AG09319 (cell line): ENCODE data around the gene B3GNT9.

ENCODE experiments used
- DNase-seq: peaks from one replicate; pipeline ENCODE4 v3.0.0-alpha.2; 2010; ENCODE audit warnings: low read depth; ENCODE audit errors: extremely low read depth
- TF ChIP-seq, protein P1 (sequence below): IDR thresholded peaks from 2 replicates; pipeline ENCODE4 v1.5.1; 2011; ENCODE audit warnings: low read depth, mild to moderate bottlenecking, inconsistent platforms, low read length, moderate library complexity

Gene B3GNT9

DNA sequence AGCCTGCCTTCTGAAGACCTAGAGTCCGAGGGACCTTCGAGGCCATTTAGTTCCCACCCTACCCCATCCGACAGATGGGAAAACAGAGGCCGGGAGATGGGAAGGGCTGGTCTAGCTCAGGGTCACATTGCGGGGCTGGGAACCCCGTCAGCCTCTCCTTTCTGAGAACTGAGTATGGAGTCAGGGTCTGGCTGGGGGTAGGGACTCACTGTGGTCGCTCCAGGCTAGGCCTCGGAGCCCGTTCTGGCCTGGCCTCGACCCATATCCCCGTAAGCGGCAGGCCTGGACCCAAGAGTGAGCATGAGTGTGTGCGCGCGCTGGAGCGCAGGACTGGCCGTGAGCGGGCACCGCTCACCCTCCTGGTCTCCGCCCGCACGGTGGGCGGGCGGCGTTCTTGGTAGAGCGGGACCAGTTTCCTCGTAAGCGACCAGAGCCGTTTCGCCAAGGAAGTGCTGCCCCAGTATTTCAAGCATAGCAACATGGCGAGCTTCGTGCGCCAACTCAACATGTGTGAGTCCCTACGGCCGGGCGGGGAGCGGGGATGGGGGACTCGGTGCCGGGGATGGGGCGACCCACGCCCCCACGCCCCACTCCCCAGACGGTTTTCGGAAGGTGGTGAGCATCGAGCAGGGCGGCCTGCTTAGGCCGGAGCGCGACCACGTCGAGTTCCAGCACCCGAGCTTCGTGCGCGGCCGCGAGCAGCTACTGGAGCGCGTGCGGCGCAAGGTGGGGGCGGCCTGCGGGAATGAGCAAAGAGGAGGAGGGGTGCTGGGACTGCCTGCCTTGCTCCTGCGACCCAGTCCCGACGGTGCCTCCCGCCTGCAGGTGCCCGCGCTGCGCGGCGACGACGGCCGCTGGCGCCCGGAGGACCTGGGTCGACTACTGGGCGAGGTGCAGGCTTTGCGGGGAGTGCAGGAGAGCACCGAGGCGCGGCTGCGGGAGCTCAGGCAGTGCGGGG, 14.6 kb upstream of the B3GNT9 start:
- DNase-seq: no peak
- TF ChIP-seq, protein P1, sequence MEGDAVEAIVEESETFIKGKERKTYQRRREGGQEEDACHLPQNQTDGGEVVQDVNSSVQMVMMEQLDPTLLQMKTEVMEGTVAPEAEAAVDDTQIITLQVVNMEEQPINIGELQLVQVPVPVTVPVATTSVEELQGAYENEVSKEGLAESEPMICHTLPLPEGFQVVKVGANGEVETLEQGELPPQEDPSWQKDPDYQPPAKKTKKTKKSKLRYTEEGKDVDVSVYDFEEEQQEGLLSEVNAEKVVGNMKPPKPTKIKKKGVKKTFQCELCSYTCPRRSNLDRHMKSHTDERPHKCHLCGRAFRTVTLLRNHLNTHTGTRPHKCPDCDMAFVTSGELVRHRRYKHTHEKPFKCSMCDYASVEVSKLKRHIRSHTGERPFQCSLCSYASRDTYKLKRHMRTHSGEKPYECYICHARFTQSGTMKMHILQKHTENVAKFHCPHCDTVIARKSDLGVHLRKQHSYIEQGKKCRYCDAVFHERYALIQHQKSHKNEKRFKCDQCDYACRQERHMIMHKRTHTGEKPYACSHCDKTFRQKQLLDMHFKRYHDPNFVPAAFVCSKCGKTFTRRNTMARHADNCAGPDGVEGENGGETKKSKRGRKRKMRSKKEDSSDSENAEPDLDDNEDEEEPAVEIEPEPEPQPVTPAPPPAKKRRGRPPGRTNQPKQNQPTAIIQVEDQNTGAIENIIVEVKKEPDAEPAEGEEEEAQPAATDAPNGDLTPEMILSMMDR: no peak

DNA sequence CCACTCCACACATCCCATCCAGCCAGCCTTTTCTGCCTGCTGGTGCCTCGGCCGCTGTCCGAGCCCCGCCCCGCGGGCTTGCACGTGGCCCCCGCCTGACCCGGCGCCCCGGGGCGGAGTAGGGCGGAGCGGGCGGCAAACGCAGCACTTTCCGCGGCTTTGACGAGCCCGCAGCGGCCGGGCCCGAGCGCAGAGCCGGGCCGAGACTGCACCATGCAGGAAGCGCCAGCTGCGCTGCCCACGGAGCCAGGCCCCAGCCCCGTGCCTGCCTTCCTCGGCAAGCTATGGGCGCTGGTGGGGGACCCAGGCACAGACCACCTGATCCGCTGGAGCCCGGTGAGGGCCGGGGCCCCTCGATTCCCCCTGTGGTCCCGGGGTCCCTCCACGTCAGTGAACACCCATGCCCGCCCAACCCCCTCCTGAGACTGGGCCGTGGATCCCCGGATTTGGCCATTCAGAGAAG, 13.8 kb upstream of the B3GNT9 start, which contains the start of gene HSF4:
Gene HSF4 (plus strand): TSS at position 147 of the 463 bp plus-strand sequence. CDS start 67 bp downstream, at position 214.
- TF ChIP-seq, protein P1: no peak
- DNase-seq: no peak

DNA sequence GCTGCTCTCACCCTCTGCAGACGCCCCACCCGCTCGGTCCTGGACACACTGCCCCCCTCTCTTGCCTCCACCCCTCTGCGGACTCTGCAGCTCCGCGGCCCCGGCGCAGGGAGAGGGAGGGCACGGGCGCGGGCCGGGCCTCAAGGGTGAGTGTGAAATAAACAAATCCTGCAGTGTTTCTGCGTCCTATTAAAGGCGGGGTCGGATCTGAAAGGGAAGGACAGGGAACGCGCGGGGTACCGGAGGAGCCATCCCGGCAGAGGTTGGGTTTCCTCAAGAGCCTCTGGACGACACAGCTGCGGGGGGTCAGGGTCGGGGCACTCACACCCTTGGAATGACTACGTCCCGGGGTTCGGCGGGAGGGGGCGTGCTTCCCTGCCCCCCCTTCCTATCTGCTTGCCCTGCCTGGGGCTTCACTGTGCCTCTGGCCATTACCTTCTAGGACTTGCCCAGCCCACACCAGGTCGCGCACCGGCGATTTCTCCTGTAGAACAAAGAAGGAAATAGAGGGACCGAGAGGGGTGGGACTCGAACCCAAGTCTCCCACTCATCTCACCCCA, 13.3 kb upstream of the B3GNT9 start:
- no peak for DNase-seq
- TF ChIP-seq, protein P1: no peak

DNA sequence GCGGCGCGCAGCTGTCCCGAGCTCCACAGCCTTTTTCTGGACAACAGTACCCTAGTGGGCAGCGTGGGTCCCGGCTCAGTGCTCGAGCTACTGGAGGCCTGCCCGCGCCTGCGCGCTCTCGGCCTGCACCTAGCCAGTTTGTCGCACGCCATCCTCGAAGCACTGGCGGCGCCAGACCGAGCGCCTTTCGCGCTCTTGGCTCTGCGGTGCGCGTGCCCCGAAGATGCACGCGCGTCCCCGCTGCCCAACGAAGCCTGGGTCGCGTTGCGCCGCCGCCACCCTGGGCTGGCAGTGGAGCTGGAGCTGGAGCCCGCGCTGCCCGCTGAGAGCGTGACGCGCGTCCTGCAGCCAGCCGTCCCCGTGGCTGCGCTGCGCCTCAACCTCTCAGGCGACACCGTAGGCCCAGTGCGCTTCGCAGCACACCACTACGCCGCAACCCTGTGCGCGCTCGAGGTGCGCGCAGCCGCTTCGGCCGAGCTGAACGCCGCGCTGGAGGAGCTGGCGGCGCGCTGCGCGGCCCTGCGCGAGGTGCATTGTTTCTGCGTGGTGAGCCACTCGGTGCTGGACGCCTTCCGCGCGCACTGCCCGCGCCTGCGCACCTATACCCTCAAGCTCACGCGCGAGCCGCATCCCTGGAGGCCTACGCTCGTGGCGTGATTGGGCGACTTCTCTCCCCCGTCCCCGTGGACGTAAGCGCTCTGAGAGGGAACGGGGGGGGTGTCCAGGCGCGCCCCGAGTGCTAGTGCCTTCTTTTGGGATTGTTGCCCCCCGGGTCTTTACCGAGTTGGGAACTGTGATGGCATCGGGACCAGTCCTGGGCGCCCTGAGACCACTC, 12.6 kb upstream of the B3GNT9 start:
- no peak for DNase-seq
- TF ChIP-seq, protein P1: no peak

DNA sequence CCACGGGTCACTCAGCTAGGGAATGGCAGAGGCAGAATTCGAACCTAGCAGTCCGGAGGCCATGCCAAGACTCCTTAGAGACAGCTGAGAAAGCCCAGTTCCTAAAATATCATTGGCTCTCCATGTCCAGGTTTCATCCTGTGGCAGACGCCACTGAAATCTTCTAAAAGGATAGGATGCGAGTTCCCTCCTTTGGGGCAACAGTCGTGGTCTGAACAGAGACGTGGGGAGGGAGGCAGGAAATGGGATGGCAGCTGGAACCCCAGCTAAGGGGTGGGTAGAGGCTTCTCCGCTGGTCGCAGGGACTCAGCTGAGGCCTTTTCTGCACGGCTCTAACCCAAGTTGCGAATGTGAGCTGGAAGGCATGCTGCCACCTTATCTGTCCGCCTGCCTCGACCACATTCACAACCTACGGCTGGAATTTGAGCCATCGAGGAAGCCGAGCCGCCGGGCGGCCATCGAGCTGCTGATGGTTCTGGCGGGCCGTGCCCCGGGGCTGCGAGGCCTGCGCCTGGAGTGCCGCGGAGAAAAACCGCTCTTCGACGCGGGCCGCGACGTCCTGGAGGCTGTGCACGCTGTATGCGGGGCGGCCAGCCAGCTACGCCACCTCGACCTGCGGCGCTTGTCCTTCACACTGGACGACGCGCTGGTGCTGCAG, 11.8 kb upstream of the B3GNT9 start:
- DNase-seq: no peak
- TF ChIP-seq, protein P1: no peak

DNA sequence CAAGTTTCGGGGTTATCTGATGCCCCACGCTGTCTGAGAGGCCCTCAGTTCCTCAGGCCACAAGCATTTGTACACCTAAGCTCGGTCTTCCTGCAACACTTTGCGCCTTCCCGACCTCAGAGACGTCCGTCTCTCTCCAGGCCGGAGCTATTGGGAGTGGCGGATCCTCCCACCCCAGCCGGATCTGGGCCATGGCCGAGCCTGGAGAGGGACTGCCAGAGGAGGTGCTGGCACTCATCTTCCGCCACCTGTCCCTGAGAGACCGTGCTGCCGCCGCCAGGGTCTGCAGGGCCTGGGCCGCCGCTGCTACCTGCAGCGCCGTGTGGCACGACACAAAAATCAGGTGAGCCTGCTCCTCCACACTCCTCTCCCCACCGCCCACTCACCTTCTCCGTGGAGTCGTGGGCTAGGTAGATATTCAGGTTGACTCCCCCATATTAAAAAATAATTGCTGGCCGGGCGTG, 10.8 kb upstream of the B3GNT9 start:
- DNase-seq: no peak
- TF ChIP-seq, protein P1: no peak
